HuH-7.5 (cell line): ENCODE results near the gene ITGB5.
"Not testable (repeated sequence)": the region's sequence is repeated elsewhere in the genome, so short reads cannot be mapped to it uniquely, and the experiment has no call there.

ENCODE experiments used
- DNase-seq: peaks from one replicate; pipeline ENCODE4 v3.0.0; 2011; ENCODE audit warnings: low spot score

The ITGB5 gene

GRCh38 chr3:124814620-124815421, 72.3 kb downstream of the ITGB5 start:
- DNase-seq, result peak; percentile 51

GRCh38 chr3:124813541-124813940, 73.6 kb downstream of the ITGB5 start:
- no peak for DNase-seq

GRCh38 chr3:124812291-124813265, 74.6 kb downstream of the ITGB5 start:
- DNase-seq, result peak; percentile 73

GRCh38 chr3:124811436-124811835, 75.7 kb downstream of the ITGB5 start:
- no peak for DNase-seq

GRCh38 chr3:124810970-124811369, 76.2 kb downstream of the ITGB5 start:
- no peak for DNase-seq

- DNase-seq, result no peak
Measured at GRCh38 chr3:124809039-124809438, 78.1 kb downstream of the ITGB5 start.

GRCh38 chr3:124805671-124806070, 81.5 kb downstream of the ITGB5 start:
- DNase-seq, result no peak

- no peak for DNase-seq
Measured at GRCh38 chr3:124804875-124805274, 82.3 kb downstream of the ITGB5 start.

- no peak for DNase-seq
Measured at GRCh38 chr3:124802702-124803101, 84.5 kb downstream of the ITGB5 start.

GRCh38 chr3:124802061-124802698, 85.0 kb downstream of the ITGB5 start:
- no peak for DNase-seq

- no peak for DNase-seq
Measured at GRCh38 chr3:124800511-124801258, 86.5 kb downstream of the ITGB5 start.

GRCh38 chr3:124800076-124800475, 87.1 kb downstream of the ITGB5 start:
- DNase-seq, result no peak

- DNase-seq, result no peak
Measured at GRCh38 chr3:124799676-124800075, 87.5 kb downstream of the ITGB5 start.

- no peak for DNase-seq
Measured at GRCh38 chr3:124797426-124797945, 89.7 kb downstream of the ITGB5 start.

- DNase-seq, result no peak
Measured at GRCh38 chr3:124796477-124796876, 90.7 kb downstream of the ITGB5 start.

GRCh38 chr3:124793054-124793739, 94.0 kb downstream of the ITGB5 start:
- no peak for DNase-seq

GRCh38 chr3:124792341-124793040, 94.7 kb downstream of the ITGB5 start:
- DNase-seq, result no peak

GRCh38 chr3:124791639-124792151, 95.5 kb downstream of the ITGB5 start:
- DNase-seq, result no peak

- DNase-seq, result no peak
Measured at GRCh38 chr3:124791142-124791541, 96.0 kb downstream of the ITGB5 start.

- not testable (repeated sequence) for DNase-seq
Measured at GRCh38 chr3:124789103-124789502, 98.1 kb downstream of the ITGB5 start.
